Progenitor cell of endocrine pancreas (in vitro differentiated cells): ENCODE results near the gene LVRN. TPM values are rescaled to one million over a fixed set of nuclear protein-coding genes. Genes with fewer than 3 reads are reported as not detected.

Source experiments
- DNase-seq: peaks from one replicate; pipeline ENCODE4 v3.0.0; 2021; ENCODE audit warnings: low spot score; ENCODE audit not compliant: unreplicated experiment
- H3K27ac Mint-ChIP-seq: 2 replicates; pipeline ENCODE4 v1.8.0; 2021; ENCODE audit warnings: mild to moderate bottlenecking, moderate library complexity, mixed read lengths
- H3K27me3 Mint-ChIP-seq: 2 replicates; pipeline ENCODE4 v1.8.0; 2021; ENCODE audit warnings: mixed read lengths
- H3K36me3 Mint-ChIP-seq: 2 replicates; pipeline ENCODE4 v1.8.0; 2022; ENCODE audit warnings: mixed read lengths; ENCODE audit not compliant: insufficient read depth
- H3K4me1 Mint-ChIP-seq: 2 replicates; pipeline ENCODE4 v1.8.0; 2021; ENCODE audit warnings: low read depth, mixed read lengths
- H3K4me3 Mint-ChIP-seq: 2 replicates; pipeline ENCODE4 v1.8.0; 2021; ENCODE audit warnings: low read depth, mild to moderate bottlenecking, moderate library complexity, mixed read lengths
- H3K9me3 Mint-ChIP-seq: 2 replicates; pipeline ENCODE4 v1.8.0; 2021; ENCODE audit warnings: low read depth, mixed read lengths
- CTCF ChIP-seq: fragments of 200-600 bp; sonication (generic); IDR thresholded peaks from one replicate; pipeline ENCODE4 v1.5.0; 2021; ENCODE audit warnings: antibody characterized with exemption, mild to moderate bottlenecking; ENCODE audit not compliant: unreplicated experiment
- total RNA-seq: library from RNA; stranded (reverse); gene quantifications from 2 replicates; pipeline ENCODE4 v1.2.1, GENCODE V29; 2021

The LVRN gene
- total RNA-seq, 1 donor from 2014 or later, result 0.24 TPM

GRCh38 chr5:115992848-115993350 lies 30.6 kb downstream of the LVRN start:
- Mint-ChIP-seq H3K36me3 (no peaks in the 10 kb centered on the region), H3K9me3 (no peaks in the 10 kb centered on the region), H3K27me3 (no peaks in the 10 kb centered on the region), H3K27ac (no peak overlapping the region), H3K4me1 (peaks cover 1% of the 10 kb centered on the region), H3K4me3 (no peak overlapping the region)
- TF ChIP-seq CTCF, result no peak
- no peak for DNase-seq

DNA sequence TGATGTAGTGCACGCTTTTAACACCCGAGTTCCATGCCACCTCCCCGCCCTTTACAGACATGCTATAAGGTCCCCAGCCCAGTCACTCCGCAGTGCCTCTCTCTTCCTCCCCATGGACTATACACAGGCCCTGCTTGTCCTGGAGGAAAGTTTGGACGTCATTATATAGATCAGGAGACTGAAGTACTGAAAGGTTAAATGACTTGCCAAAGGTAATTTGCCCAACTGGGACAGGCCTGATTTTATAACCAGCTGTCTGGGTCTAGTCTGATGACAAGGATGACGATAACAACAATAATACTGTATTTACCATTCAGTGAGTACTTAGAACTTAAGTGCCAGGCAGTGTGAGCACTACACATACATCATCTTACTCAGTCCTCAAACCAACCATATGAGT lies 33.1 kb downstream of the LVRN start:
- H3K4me1 Mint-ChIP-seq, result peaks cover 1% of the 10 kb centered on the region
- H3K27ac Mint-ChIP-seq, result no peak overlapping the region
- H3K27me3 Mint-ChIP-seq, result no peaks in the 10 kb centered on the region
- no peaks in the 10 kb centered on the region for H3K9me3 Mint-ChIP-seq
- no peaks in the 10 kb centered on the region for H3K36me3 Mint-ChIP-seq
- DNase-seq, result no peak
- H3K4me3 Mint-ChIP-seq, result no peak overlapping the region
- no peak for TF ChIP-seq CTCF

- DNase-seq, result no peak
- no peaks in the 10 kb centered on the region for H3K36me3 Mint-ChIP-seq
- H3K4me1 Mint-ChIP-seq, result no peaks in the 10 kb centered on the region
- no peaks in the 10 kb centered on the region for H3K9me3 Mint-ChIP-seq
- no peaks in the 10 kb centered on the region for H3K27me3 Mint-ChIP-seq
- no peak for TF ChIP-seq CTCF
- H3K27ac Mint-ChIP-seq, result no peak overlapping the region
- no peak overlapping the region for H3K4me3 Mint-ChIP-seq
These were observed 40.0 kb downstream of the LVRN start for GRCh38 chr5:116002116-116002906.

DNA sequence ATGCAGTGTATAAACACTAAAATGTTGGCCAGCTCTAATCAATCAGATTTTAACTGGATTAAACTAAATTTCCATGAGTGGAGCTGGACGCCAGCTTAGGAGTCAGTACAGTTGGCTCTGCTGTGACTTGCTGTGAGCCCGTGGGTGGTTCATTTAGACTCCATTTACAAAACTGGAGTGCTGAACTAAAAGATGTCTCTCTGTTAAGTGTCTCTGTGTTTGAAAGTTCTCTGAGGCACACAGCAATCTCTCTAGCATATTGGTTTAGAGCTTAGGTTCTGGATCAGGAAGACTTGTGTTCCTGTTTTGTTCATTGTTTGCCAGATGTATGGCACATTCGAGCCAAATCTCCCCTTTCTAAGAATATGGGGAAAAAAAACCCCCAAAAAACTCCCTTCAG lies 42.0 kb downstream of the LVRN start:
- no peaks in the 10 kb centered on the region for H3K36me3 Mint-ChIP-seq
- no peak overlapping the region for H3K27ac Mint-ChIP-seq
- no peaks in the 10 kb centered on the region for H3K27me3 Mint-ChIP-seq
- DNase-seq, result no peak
- no peak for TF ChIP-seq CTCF
- no peaks in the 10 kb centered on the region for H3K9me3 Mint-ChIP-seq
- H3K4me3 Mint-ChIP-seq, result no peak overlapping the region
- H3K4me1 Mint-ChIP-seq, result no peaks in the 10 kb centered on the region

GRCh38 chr5:116009806-116010205 lies 47.5 kb downstream of the LVRN start:
- Mint-ChIP-seq H3K27me3 (no peaks in the 10 kb centered on the region), H3K4me3 (no peak overlapping the region), H3K4me1 (no peaks in the 10 kb centered on the region), H3K36me3 (no peaks in the 10 kb centered on the region), H3K9me3 (no peaks in the 10 kb centered on the region), H3K27ac (no peak overlapping the region)
- no peak for DNase-seq
- TF ChIP-seq CTCF, result no peak
